HL-60/S4 treated with retinoic acid at 250 ng/mL for 4 days and 3 days (cell line): Measurements from ENCODE around the gene NDFIP2.

Experiments used
- in situ Hi-C: fragments of 300-500 bp; cut with MboI; formaldehyde crosslinking; loops from 2 replicates; pipeline ENCODE4 v1.7.0; 2022; ENCODE audit warnings: low sequenced_read_pairs

NDFIP2 gene

GRCh38 chr13:79480954-79481684 lies at the start of gene NDFIP2:
NDFIP2 (plus strand) TSS chr13:79481155; CDS start chr13:79481204, 49 bp downstream.
- in situ Hi-C loops = no loop called here

GRCh38 chr13:79432086-79432485 lies 48.9 kb upstream of the NDFIP2 start:
- in situ Hi-C loops = no loop called here

DNA sequence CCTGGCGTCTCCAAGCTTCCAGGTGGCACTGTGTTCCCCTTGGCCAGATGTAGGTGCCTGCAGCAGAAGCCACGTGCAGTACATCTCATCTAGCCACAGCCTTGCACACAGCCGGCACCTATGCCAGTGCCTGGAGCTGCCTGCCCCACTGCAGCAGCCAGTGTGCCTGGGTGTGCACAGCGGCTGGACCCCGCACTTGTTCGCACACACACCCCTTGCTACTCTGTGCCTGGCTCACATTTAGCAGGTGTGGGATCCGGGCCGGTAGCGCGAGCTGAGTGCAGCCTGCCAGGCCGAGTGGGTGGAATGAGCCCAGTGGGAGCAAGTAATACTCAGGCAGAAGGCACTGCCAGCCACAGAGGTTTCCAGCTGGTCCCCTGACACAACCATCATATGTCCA lies 48.0 kb upstream of the NDFIP2 start:
- in situ Hi-C loops = no loop called here

GRCh38 chr13:79434556-79434955 lies 46.4 kb upstream of the NDFIP2 start:
- in situ Hi-C loops = no loop called here

GRCh38 chr13:79435561-79435990 lies 45.4 kb upstream of the NDFIP2 start:
- in situ Hi-C loops = no loop called here

- in situ Hi-C loops = no loop called here
Observed at GRCh38 chr13:79439275-79439674, 41.7 kb upstream of the NDFIP2 start.

- in situ Hi-C loops = no loop called here
Observed at GRCh38 chr13:79440958-79441528, 39.9 kb upstream of the NDFIP2 start.

DNA sequence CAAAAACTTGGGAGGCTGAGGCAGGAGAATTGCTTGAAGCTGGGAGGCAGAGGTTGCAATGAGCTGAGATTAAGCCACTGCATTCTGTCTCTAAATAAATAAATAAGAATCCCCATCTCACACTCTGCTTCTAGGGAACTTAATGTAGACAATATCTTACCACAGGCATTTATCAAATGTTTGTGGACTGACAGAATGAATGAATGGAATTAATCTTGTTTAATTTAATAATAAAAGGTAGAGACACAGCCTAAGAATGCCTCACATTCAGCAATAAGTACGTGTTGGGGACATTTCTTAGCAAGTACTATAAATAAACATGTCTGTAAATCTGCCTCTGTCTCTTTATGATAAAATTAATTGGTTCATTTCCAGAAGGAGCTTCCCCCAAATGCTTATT lies 38.7 kb upstream of the NDFIP2 start:
- in situ Hi-C loops = no loop called here

DNA sequence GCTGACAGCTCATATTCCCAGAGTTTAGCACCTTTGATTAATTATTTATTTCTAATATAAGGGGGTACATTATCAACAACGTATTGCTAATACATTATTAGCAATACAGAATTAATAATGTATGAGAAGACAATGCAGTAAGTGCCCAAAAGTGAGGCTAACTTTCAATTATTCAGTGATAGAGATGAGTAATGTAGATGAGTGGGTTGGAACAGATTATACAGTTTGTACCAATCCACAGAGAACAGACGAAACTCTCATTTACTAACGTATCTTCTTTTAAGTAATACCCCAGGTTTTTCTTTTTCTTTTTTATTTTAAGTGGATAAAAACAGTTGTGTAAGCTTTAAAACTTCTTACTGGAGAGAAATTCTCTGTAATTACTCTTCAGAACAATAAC lies 38.2 kb upstream of the NDFIP2 start:
- in situ Hi-C loops = no loop called here

DNA sequence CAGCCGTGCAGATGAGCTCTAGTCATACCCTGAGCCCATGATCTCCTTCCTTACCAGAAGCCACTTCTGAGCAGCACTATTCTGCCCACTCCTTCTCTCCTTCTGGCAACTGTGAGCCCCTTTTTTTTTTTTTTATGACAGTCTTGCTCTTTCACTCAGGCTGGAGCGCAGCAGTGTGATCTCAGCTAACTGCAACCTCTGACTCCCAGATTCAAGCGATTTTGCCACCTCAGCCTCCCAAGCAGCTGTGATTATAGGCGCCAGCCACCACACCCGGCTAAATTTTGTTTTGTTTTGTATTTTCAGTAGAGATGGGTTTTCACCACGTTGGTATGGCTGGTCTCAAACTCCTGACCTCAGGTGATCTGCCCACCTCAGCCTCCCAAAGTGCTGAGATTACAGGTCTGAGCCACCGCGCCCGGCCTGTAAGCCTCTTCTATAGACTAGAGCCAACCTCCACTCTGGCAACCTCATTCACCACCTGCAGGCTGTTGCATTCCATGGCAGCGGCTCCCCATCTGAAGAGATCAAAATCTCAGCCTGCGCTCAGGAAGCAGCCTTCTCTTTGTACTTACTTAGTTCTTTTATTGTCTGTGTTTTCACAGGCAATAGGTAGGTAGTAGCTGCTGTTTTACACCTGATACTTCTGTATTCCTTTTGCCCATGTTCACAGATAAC lies 34.8 kb upstream of the NDFIP2 start:
- in situ Hi-C loops = no loop called here

DNA sequence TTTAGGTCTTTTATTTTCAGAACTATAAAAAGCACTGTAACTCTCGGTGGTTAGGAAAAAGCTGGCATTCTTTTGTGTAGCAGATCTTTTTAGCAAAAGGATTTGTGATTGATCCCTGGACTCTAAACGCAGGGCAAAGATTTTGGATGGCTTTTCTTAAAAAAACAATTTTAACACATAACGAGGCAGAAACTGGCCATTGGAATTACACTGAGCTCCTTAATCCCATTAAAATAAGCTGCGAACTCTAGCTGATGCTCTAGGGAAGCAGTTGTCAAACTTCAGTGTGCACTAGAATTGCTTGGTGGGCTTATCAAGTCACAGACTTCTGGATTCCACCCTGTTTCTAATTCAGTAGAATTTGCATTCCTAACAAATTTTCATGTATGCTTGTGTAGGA lies 33.8 kb upstream of the NDFIP2 start:
- in situ Hi-C loops = no loop called here

GRCh38 chr13:79447741-79448140 lies 33.2 kb upstream of the NDFIP2 start:
- in situ Hi-C loops = no loop called here

- in situ Hi-C loops = no loop called here
Observed at GRCh38 chr13:79448413-79448812, 32.5 kb upstream of the NDFIP2 start.

GRCh38 chr13:79450110-79450509 lies 30.8 kb upstream of the NDFIP2 start:
- in situ Hi-C loops = no loop called here

GRCh38 chr13:79451500-79451962 lies 29.4 kb upstream of the NDFIP2 start:
- in situ Hi-C loops = no loop called here

GRCh38 chr13:79452239-79452913 lies 28.6 kb upstream of the NDFIP2 start:
- in situ Hi-C loops = no loop called here

GRCh38 chr13:79455331-79455730 lies 25.6 kb upstream of the NDFIP2 start:
- in situ Hi-C loops = no loop called here

DNA sequence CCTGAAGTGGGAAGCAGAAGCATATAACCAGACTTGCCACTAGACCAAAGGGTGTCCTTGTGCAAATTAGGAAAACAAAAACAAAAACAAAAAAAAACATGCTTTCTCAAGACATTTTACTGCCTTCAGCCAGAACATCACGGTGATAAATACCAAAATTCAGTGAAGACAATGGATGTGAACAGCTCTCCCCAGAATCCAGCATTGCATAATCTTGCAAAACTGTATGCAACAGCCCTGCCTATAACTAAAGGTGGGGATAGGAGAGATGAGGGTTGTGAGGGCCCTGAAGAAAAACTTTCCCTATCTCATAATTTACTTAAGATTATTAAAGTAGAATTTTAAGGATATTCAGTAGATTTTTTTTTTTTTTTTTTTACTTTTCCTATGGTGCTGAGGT lies 24.9 kb upstream of the NDFIP2 start:
- in situ Hi-C loops = no loop called here

GRCh38 chr13:79456656-79457365 lies 24.1 kb upstream of the NDFIP2 start:
- in situ Hi-C loops = no loop called here

GRCh38 chr13:79457390-79457789 lies 23.6 kb upstream of the NDFIP2 start:
- in situ Hi-C loops = no loop called here

- in situ Hi-C loops = no loop called here
Observed at GRCh38 chr13:79457948-79458347, 23.0 kb upstream of the NDFIP2 start.
